GM18511 (cell line): ENCODE data around the gene GSTA2.
"Not testable (repeated sequence)": the region's sequence is repeated elsewhere in the genome, so short reads cannot be mapped to it uniquely, and the experiment has no call there.

Experiments
- ATAC-seq: cut with Tn5 transposase; IDR thresholded peaks from one replicate; pipeline ENCODE4 v1.9.1; 2021; ENCODE audit warnings: mild to moderate bottlenecking, moderate library complexity; ENCODE audit not compliant: unreplicated experiment

The GSTA2 gene

DNA sequence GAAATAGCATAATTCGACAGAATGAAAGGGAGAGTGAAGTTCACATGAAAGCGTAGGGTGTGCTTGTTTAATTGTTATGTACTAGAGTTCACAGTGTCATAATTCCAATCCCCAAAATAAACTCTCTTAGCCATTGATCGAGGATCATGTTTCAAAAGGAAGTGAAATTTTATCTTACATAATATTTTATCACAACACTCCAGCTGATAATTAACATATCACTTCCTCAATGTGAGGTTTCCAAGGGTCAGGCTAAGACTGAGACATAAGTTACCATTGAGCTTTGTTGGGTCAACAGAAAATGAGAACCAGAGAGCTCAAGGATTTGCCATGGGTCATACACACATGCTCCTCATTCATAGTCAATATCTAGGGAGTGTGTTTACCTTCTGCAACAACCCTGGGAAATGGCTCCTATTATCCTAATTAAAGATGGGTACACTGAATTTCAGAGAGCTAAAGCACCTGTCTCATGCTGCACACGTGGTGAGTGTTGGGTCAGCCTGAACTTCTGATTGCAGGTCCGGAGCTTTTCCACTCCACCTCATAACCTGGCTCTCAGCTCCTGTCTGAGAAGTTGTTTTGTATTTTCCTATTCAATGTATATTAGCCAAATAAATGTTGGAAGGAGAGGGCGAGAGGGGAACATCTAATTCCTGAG, 3.0 kb downstream of the GSTA2 start:
- ATAC-seq, result no peak

DNA sequence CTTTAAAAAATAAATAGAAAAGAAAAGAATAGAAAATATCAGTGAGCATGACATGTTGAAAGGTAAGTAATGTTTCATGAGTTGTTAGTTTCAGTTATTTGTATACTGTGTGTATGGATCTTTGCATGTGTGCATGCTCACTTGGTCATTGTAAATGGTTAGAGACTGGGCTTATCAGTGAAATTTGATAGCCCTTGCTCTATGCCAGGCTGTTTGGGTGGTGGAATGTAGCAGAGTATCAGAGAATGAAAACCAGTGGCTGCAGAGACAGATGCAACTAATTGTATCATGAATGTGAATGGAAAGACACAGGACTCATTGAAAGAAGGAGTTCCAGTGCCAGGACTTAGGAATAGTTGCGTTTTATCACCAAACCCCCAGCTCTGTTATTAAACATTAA, 4.2 kb downstream of the GSTA2 start:
- ATAC-seq, result no peak

DNA sequence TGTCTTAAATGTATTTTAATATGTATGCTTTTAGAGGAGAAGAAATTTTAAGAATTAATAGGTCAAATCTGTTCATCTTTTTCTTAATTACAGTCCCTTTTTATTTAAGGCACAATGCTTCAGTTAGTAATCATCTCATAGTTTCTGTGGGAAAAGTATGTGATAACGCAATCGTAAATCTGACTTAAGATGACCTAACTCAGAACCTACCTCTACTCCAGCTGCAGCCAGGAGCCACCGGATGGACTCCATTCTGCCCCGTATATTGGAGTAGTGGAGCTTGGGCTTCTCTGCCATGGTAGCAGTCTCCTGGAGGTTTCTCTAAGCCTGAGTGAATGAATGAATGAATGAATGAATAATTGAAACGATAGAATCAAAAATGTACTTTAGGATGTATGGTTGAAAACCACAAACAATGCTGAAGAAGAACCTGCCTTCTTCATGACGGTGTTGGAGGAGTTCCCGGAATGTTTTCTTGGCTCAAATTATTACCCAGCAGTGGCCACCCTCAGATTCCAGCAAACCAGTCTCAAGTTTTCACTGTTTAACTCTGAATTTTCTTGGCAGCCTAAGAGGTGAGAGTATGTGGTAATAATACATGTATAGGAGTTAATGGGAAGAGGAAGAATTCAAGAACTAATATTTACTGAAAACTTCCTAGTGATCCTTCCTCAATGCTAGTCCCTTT, 5.5 kb downstream of the GSTA2 start:
- not testable (repeated sequence) for ATAC-seq

DNA sequence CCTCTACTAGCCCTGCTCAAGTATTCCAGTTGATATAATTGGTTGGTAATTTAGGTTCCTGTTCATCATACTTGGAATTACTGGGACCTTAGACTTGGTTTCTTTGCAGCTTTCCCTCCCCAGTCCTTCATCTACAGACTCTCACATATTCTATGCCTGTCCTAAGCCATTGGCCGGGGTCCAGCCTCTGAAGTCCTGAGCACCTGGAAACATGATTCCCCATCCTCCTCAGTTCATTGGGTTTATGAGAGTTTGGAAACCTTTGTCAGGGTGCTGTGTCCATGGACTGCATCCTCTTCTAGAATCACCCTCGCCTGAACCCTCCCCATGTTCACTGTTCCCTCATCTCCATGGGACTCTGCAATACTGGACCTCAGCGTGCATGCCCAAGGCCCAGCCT, 8.8 kb downstream of the GSTA2 start:
- ATAC-seq, result no peak

DNA sequence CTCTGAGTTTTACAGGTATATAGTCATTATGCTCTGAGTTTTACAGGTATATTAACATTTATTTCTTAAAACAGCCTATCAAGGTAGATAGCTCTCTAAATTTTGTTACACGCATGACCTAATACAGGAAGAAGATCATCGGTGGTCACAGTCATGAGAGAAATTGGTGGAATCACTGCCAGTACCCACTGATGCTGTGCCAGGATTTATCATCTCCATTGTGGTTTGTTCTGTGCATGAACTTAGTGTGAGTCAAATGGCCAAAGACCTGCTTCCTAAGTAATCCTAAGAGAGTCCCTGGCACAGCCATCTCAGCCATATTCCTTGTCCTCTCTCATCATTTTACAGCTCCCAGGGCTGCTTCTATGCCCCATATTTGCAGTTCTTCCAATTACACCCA, 10.1 kb downstream of the GSTA2 start:
- ATAC-seq, result not testable (repeated sequence)

DNA sequence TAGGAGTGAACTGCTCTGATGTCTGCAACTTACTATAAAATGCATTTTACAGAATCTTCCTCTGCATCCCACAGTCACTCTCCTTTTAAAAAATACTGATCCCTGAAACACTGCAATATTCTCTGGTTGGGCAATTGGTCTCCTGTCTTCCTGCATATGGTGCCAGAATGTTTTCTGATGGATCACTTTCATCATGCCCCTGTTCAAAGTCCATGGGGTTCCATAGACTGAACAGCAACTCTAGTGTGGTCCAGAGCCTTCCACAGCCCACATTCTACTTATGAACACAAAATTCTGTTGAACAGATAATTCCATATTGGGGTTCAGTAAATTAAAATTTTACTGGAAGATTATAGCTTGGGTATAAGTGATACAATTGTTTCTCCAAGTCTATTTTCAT, 11.0 kb downstream of the GSTA2 start:
- no peak for ATAC-seq

GRCh38 chr6:52749556-52750152, 13.6 kb downstream of the GSTA2 start:
- ATAC-seq, result no peak

DNA sequence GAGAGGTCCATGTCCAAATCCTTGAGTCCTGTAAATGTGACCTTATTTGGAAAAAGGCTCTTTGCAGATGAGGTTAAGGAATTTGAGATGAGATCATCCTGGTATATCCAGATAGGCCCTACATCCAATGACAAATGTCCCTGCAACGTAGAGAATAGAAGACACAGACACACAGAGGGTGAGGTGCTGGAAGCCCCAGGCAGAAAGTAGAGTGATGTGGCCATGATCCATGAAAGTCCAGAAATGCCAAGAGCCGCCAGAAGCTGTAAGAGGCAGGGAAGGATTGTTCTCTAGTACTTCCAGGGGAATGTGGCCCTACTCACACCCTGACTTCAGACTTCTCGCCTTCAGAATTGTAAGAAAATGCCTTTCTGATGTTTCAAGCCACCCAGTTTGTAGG, 16.0 kb downstream of the GSTA2 start:
- ATAC-seq, result not testable (repeated sequence)

DNA sequence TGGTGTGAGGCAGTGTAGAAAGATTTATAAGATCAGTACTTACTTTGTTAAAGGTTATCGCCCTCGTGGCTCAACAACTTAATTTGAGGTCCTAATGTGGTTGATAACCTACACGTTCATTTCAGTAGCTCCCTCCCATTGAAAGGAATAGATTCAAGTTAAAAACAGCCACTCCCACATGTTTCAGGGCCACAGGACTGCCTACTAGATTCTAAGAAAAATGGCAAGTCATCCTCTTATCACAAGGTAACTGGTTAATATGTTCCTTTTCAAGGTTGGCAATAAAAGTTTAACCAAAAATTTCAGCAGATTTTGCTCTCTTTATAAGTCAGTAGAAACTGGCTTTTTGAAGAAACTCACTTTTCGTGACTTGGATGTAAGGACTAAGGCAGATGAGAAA, 17.1 kb downstream of the GSTA2 start:
- ATAC-seq, result no peak

- no peak for ATAC-seq
Measured at GRCh38 chr6:52745764-52746201, 17.5 kb downstream of the GSTA2 start.

GRCh38 chr6:52741872-52742271, 21.4 kb downstream of the GSTA2 start:
- ATAC-seq, result no peak

DNA sequence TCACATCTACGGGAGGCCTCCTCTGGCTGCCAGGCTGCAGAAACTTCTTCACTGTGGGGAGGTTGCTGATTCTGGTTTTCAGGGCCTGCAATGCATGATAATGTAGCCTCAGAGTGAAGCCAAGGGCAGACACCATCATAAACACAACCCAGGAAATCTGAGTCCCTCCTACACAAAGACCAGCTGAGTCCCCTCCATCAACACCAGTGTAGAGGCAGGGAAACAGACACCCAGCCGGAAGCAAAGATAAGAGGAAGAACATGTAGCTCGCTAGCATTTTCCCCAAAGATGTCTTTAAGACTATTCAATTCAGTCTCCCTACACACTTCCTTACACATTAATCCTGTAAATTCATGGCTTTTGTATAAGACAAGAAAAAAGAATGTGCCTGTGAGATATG, 23.6 kb downstream of the GSTA2 start:
- no peak for ATAC-seq

- ATAC-seq, result no peak
Measured at GRCh38 chr6:52739134-52739533, 24.1 kb downstream of the GSTA2 start.

DNA sequence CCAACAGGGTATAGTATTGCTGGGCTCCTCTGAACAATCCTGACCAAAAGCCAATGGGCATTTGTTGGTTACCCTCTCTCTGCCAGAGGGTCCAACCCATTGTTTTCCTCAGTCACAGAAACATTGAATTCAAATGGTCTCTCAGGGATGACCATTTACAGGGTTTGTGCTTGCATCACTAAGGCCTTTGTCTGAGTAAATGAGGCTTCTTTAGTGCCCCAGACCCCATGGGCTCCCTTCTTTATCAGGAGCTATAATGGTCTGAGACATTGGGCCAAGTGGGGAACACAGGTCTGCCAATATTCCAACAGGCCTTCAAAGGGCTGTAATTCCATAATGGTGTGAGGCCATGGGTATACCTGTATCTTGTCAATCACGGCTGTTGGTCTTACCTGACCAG, 27.1 kb downstream of the GSTA2 start:
- ATAC-seq, result no peak

DNA sequence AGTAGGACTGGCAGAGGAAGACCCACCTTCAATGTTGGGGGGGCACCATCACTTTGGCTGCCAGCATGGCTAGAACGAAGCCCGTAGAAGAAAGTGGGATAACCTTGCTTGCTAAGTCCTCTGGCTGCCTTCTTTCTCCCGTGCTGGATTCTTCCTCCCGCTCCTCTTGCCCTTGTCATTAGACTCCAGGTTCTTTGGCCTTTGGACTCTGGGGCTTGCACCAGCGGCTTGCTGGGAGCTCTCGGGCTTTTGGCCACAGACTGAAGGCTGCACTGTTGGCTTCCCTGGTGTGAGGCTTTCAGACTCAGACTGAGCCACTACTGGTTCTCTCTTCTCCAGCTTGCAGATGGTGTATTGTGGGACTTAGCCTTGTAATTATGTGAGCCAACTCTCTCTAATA, 28.2 kb downstream of the GSTA2 start:
- ATAC-seq, result no peak

DNA sequence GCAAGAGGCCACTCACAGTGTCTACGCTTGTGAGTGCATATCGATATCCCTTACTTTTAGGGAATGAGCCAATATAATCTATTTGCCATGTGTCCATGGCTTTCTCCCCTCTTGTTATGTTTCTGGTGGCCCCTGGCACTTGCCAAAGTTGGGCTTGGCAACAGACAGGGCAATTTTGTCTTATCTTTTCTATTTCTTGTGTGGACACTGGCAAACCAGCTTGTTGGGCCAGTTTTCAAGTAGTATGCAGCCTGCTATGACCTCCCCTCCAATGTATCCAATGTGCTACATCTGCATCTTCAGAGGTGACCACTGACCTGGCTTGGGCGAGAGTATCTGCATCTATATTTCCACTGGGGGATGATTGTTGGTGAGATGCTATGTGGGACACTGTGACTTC, 29.2 kb downstream of the GSTA2 start:
- ATAC-seq, result no peak

- no peak for ATAC-seq
Measured at GRCh38 chr6:52733172-52733571, 30.1 kb downstream of the GSTA2 start.

- no peak for ATAC-seq
Measured at GRCh38 chr6:52731719-52732118, 31.6 kb downstream of the GSTA2 start.

DNA sequence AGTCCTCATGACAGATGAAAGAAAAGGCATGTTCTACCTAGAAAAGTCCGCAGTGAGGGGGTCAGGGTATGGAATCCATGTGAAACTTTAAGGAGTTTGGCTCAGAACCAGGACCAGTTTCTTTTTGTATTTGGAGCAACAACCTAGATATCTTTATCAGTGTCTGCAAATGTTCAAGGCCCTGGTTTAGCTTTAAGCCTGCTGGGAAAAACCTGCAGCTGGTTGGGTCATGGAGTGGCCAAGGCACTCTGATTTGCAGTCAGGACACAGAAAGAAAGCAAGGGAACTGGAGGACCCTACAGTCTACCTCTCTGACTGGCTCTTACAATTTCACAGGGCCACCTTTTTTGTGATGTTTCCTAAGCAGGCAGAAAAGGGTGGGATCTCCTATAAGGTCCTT, 33.7 kb downstream of the GSTA2 start:
- no peak for ATAC-seq

GRCh38 chr6:52728394-52728793, 34.9 kb downstream of the GSTA2 start:
- ATAC-seq, result no peak

- no peak for ATAC-seq
Measured at GRCh38 chr6:52727908-52728307, 35.4 kb downstream of the GSTA2 start.

- no peak for ATAC-seq
Measured at GRCh38 chr6:52726741-52727535, 36.3 kb downstream of the GSTA2 start.
